ENCODE results near the gene SRGAP2. TPM values are rescaled to one million over a fixed set of nuclear protein-coding genes. Genes with fewer than 3 reads are reported as not detected.
"Not testable (repeated sequence)": the region's sequence is repeated elsewhere in the genome, so short reads cannot be mapped to it uniquely, and the experiment has no call there.

Gene SRGAP2
- total and polyA plus RNA-seq, 3 experiments from 2014 or later: 14.0 to 45.1 (median 39.9) TPM

- POLR2A ChIA-PET: not testable (repeated sequence)
These were observed 29.8 kb downstream of the SRGAP2 start for GRCh38 chr1:206232970-206233645.

DNA sequence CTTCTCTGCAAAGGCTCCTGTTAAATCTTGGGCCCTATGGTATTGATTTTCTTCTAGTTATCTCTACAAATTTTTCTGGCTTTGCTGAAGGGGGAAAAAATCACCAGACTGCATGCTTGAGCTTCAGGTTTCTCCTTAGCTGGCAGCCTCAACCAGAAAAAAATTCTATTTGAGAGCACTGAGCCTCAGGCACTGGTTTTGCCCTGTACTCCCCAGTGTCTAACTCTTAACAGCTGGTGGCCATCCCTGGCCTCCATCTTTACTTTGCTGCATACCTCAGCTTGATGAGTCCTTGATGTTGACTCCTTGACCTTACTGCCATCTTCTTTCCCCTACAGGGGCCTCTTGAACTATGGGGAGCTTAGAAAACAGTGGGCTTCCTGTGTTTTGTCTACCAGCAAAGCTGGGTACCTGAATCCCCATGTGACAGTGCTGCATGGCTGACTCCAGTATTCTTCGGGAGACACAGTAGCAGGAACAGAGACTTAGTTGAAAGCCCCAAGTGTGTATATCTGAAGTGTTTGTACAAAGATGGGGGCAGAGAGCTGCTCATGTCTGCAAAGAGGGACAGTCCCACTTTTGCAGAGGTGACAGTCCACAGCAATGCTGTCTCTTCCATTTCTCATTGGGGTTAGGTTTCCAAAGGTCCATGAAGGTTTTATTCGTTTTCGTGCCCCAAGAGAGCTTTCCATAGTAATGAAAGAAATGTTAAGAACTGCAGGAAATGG, 31.0 kb downstream of the SRGAP2 start:
- not testable (repeated sequence) for H3K36me3 ChIP-seq (ENCODE audit: insufficient read depth, low read length)

More at GRCh38 chr1:206232970-206233645, 29.8 kb downstream of the SRGAP2 start:
- H3K4me1 ChIP-seq (ENCODE audit: insufficient read depth, low read length); H3K9me3 Mint-ChIP-seq; H3K27ac ChIP-seq (ENCODE audit: low read depth, low read length); DNase-seq; H3K27me3 Mint-ChIP-seq; H3K27me3 ChIP-seq (ENCODE audit: insufficient read depth, low read length, poor library complexity, severe bottlenecking); H3K9me3 ChIP-seq (ENCODE audit: low read length); H3K36me3 ChIP-seq (ENCODE audit: insufficient read depth, low read length); CTCF ChIA-PET; H3K36me3 Mint-ChIP-seq; H3K4me3 ChIP-seq (ENCODE audit: low read length); H3K27ac Mint-ChIP-seq; H3K4me3 Mint-ChIP-seq; H3K4me1 Mint-ChIP-seq: not testable (repeated sequence)

DNA sequence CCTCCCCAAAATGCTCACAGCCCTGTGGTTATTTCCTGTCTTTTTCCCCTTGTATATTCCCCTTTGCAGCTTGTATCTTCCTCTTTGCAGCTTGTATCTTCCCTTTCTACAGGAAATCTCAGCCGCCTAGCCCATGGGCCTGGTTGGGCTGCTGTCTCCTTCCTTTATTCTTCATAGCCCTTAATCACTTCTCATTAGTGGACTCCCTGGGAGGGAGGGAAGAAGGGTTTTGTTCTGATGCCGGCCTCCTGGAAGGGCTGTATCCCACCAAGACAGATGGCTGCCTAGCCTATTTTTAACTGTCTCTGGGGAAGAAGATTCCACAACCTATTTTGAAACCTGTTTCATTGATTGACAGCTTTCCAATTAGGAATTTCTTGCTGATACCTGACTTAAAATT, 31.8 kb downstream of the SRGAP2 start:
- not testable (repeated sequence) for H3K27ac Mint-ChIP-seq

More for the DNA sequence above, 31.0 kb downstream of the SRGAP2 start:
- H3K4me3 ChIP-seq (ENCODE audit: low read length); POLR2A ChIA-PET; H3K4me1 ChIP-seq (ENCODE audit: insufficient read depth, low read length); H3K27me3 ChIP-seq (ENCODE audit: insufficient read depth, low read length, poor library complexity, severe bottlenecking); DNase-seq; H3K4me1 Mint-ChIP-seq; H3K36me3 Mint-ChIP-seq; H3K27ac ChIP-seq (ENCODE audit: low read depth, low read length); H3K4me3 Mint-ChIP-seq; H3K27ac Mint-ChIP-seq; H3K9me3 Mint-ChIP-seq; CTCF ChIA-PET; H3K27me3 Mint-ChIP-seq; H3K9me3 ChIP-seq (ENCODE audit: low read length): not testable (repeated sequence)

GRCh38 chr1:206240288-206240687, 36.9 kb downstream of the SRGAP2 start:
- H3K4me3 ChIP-seq (ENCODE audit: low read length); DNase-seq; H3K27me3 Mint-ChIP-seq; H3K9me3 ChIP-seq (ENCODE audit: low read length); CTCF ChIA-PET; H3K4me3 Mint-ChIP-seq; POLR2A ChIA-PET; H3K4me1 Mint-ChIP-seq; H3K36me3 Mint-ChIP-seq; H3K4me1 ChIP-seq (ENCODE audit: insufficient read depth, low read length); H3K9me3 Mint-ChIP-seq; H3K36me3 ChIP-seq (ENCODE audit: insufficient read depth, low read length); H3K27me3 ChIP-seq (ENCODE audit: insufficient read depth, low read length, poor library complexity, severe bottlenecking); H3K27ac ChIP-seq (ENCODE audit: low read depth, low read length); H3K27ac Mint-ChIP-seq: not testable (repeated sequence)

More for the DNA sequence above, 31.8 kb downstream of the SRGAP2 start:
- DNase-seq; H3K27me3 ChIP-seq (ENCODE audit: insufficient read depth, low read length, poor library complexity, severe bottlenecking); H3K4me1 ChIP-seq (ENCODE audit: insufficient read depth, low read length); H3K27me3 Mint-ChIP-seq; H3K4me3 ChIP-seq (ENCODE audit: low read length); POLR2A ChIA-PET; H3K4me3 Mint-ChIP-seq; H3K9me3 Mint-ChIP-seq; H3K9me3 ChIP-seq (ENCODE audit: low read length); H3K4me1 Mint-ChIP-seq; H3K36me3 Mint-ChIP-seq; H3K36me3 ChIP-seq (ENCODE audit: insufficient read depth, low read length); CTCF ChIA-PET; H3K27ac ChIP-seq (ENCODE audit: low read depth, low read length): not testable (repeated sequence)

- DNase-seq; H3K36me3 ChIP-seq (ENCODE audit: insufficient read depth, low read length); H3K4me1 Mint-ChIP-seq; H3K4me3 Mint-ChIP-seq; H3K9me3 Mint-ChIP-seq; H3K27me3 ChIP-seq (ENCODE audit: insufficient read depth, low read length, poor library complexity, severe bottlenecking); H3K27ac ChIP-seq (ENCODE audit: low read depth, low read length); H3K27me3 Mint-ChIP-seq; H3K36me3 Mint-ChIP-seq; H3K4me1 ChIP-seq (ENCODE audit: insufficient read depth, low read length); H3K4me3 ChIP-seq (ENCODE audit: low read length); CTCF ChIA-PET; H3K27ac Mint-ChIP-seq; H3K9me3 ChIP-seq (ENCODE audit: low read length); POLR2A ChIA-PET: not testable (repeated sequence)
These were observed 40.0 kb downstream of the SRGAP2 start for GRCh38 chr1:206243335-206243734.

- H3K9me3 Mint-ChIP-seq; CTCF ChIA-PET; POLR2A ChIA-PET; H3K9me3 ChIP-seq (ENCODE audit: low read length); DNase-seq; H3K36me3 ChIP-seq (ENCODE audit: insufficient read depth, low read length); H3K4me1 Mint-ChIP-seq; H3K27me3 Mint-ChIP-seq; H3K4me1 ChIP-seq (ENCODE audit: insufficient read depth, low read length); H3K27me3 ChIP-seq (ENCODE audit: insufficient read depth, low read length, poor library complexity, severe bottlenecking); H3K4me3 Mint-ChIP-seq; H3K27ac Mint-ChIP-seq; H3K27ac ChIP-seq (ENCODE audit: low read depth, low read length); H3K36me3 Mint-ChIP-seq; H3K4me3 ChIP-seq (ENCODE audit: low read length): not testable (repeated sequence)
These were observed 42.1 kb downstream of the SRGAP2 start for GRCh38 chr1:206245479-206245878.

- CTCF ChIA-PET; H3K4me3 ChIP-seq (ENCODE audit: low read length); H3K4me1 ChIP-seq (ENCODE audit: insufficient read depth, low read length); H3K36me3 ChIP-seq (ENCODE audit: insufficient read depth, low read length); POLR2A ChIA-PET; H3K4me3 Mint-ChIP-seq; H3K27me3 ChIP-seq (ENCODE audit: insufficient read depth, low read length, poor library complexity, severe bottlenecking); H3K36me3 Mint-ChIP-seq; H3K9me3 Mint-ChIP-seq; H3K9me3 ChIP-seq (ENCODE audit: low read length); H3K27ac Mint-ChIP-seq; H3K27me3 Mint-ChIP-seq; H3K27ac ChIP-seq (ENCODE audit: low read depth, low read length); H3K4me1 Mint-ChIP-seq; DNase-seq: not testable (repeated sequence)
These were observed 43.0 kb downstream of the SRGAP2 start for GRCh38 chr1:206246129-206246886.

- DNase-seq; H3K36me3 ChIP-seq (ENCODE audit: insufficient read depth, low read length); CTCF ChIA-PET; H3K27me3 ChIP-seq (ENCODE audit: insufficient read depth, low read length, poor library complexity, severe bottlenecking); H3K4me3 ChIP-seq (ENCODE audit: low read length); H3K4me3 Mint-ChIP-seq; H3K9me3 ChIP-seq (ENCODE audit: low read length); H3K9me3 Mint-ChIP-seq; POLR2A ChIA-PET; H3K27me3 Mint-ChIP-seq; H3K4me1 Mint-ChIP-seq; H3K36me3 Mint-ChIP-seq; H3K27ac ChIP-seq (ENCODE audit: low read depth, low read length); H3K27ac Mint-ChIP-seq; H3K4me1 ChIP-seq (ENCODE audit: insufficient read depth, low read length): not testable (repeated sequence)
These were observed 47.8 kb downstream of the SRGAP2 start for GRCh38 chr1:206250953-206251681.

Data from CD8-positive, alpha-beta memory T cell (primary cell).